ENCODE data around the gene RERE.

The RERE gene

DNA sequence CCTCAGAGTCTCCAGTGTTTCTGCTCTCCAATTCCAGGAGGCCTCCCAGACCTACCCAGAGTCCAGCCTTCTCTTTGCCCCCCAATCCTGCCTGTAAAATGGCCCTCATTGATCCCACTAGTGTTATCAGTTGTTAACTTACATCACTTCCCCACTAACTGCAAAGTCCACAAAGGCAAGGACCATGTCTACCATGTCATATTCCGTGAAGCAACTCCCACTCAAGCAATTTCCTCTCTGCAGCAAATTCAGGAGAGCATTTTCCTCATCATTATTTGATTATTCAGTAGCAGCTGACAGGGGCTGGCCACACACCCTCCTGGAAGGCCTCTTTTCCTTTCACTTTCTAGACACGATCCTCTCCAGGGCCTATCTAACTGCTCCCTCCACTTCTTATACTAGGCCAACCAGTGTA, 153.5 kb downstream of the RERE start:
- DNase-seq (ENCODE audit: low spot score), result peak; percentile 70

DNA sequence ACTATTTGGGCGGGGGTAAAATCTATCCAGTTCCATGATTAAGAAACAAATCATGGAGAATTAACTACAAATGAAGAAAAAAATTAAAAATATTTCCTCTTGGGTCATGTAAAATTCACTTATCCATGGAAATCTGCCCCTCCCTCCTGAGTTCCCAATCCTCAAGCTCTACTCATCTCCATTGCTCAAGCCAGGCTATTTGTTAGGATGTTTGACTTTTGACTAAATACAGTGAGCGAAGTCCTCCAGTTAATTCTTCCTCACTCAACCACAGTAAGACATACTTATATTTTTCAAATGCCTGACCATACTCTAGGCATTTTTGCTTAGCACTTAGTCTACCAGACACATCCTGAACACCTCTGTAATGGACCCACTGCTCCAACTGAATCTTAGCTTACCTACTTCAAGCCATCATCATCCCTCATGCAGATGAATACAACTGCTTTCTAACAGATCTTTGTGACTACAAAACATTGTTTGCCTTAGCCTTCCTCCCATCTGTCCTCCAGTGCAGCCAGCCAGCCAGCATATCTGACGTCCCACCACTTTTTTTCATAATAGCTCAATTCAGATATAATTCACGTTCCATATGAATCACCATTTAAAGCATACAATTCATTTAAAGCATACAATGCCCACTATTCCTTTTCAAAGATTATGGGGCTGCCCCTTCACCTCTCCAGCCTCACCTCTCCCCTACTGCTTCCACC, 154.2 kb downstream of the RERE start:
- no peak for DNase-seq (ENCODE audit: low spot score)

DNA sequence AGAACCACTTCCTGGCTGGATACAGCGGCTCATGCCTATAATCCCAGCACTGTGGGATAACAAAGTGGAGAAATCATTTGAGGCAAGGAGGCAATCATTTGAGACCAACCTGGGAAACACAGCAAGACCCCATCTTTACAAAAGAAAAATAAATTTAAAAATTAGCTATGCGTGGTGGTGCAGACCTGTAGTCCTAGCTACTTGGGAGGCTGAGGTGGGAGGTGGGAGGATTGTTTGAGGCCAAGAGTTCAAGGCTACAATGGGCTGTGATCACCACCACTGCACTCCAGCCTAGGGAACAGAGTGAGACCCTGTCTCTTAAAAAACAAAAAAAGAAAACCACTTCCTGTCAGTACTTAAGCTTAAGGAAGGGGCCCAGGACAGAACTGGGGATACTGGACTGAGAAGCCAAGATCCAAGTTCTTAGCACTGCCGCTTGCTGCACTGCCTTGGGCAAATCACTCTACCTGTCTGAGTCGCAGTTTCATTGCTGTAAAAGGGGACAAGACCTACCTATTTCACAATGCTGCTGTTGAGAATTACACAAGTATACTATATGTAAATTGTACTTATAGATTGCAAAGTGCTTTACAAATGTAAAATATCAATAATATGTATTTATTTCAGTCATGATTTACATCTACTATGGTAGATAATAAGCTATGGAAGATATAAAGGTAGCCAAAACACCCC, 154.9 kb downstream of the RERE start:
- DNase-seq (ENCODE audit: low spot score), result no peak

DNA sequence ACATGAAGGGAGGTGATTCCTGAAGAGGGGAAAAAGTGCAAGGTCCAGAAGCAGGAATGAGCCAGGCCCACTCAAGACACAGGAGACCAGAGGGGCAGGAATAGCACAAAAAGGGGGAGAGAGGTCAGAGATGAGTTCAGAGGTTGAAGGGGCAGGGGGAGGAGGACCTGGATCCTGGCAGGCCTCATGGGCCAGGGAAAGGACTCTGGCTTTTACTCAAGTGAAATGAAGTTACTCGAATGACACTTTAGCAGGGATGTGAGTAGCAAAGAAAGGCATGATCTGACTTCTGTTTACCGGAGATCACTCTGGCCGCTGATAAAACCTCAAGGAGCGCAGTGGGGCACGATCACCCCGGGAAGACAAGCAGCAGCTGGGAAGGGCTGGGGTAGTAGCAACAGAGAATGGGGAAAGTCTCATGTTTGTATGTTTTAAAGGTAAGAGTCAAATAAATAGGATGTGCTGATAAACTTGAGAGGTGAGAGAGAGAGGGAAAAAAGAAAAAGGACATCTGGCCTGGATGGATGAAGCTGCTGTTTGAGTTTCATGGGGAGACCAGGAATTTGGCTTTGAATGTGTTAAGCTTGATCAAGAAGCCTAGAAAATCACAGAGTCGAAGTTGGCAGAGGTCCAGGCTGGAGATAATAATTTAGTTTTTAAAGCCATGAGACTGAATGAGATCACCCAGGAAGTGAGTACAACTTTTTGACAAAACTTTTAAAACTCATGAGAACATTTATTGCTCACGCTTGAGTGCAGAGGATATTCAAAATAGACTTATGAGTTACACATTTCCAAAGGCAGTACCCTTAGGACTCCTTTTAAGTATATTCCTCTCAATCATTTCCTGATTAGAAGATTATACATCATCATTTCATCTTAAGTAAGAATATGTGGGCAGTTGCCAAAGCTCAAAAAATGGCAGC, 156.0 kb downstream of the RERE start:
- peak; percentile 97 for DNase-seq (ENCODE audit: low spot score)

DNA sequence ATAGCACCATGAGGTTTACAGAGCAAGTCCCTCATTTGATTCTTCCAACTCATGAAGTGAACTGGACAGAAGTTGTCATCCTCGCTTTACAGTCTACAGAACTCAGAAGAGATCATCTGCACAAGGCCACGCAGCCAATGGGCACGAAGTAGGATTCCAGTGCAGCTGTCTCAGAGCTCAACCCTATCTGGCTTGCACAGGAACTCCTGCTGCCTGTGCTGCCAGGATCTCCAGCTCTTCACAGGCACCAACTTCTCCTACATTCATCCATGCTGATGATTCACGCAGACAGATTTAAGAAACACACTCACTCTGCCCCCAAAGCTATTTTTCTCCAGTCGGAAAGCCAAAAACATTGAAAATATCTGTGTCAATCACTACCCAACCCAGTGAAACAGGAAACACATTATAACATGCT, 157.0 kb downstream of the RERE start:
- peak; percentile 83 for DNase-seq (ENCODE audit: low spot score)

DNA sequence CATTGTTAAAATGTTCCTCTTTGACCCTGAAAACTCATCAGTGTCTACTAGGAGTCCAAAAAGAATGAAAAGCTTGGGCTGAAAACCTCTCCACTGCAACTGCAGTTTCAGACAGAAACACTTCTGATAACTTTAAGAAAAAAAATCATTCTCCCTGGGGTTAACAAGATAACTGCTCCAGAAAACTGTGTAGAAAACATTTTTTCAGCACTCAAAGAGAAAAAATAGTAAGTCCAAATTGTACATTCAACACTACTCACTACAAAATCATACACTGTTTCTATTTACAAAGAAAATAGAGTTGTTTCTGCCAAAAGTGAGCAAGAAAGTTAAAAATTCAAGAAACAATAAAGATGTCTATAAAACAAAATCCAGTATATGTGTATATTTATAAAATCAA, 157.8 kb downstream of the RERE start:
- DNase-seq (ENCODE audit: low spot score), result no peak

DNA sequence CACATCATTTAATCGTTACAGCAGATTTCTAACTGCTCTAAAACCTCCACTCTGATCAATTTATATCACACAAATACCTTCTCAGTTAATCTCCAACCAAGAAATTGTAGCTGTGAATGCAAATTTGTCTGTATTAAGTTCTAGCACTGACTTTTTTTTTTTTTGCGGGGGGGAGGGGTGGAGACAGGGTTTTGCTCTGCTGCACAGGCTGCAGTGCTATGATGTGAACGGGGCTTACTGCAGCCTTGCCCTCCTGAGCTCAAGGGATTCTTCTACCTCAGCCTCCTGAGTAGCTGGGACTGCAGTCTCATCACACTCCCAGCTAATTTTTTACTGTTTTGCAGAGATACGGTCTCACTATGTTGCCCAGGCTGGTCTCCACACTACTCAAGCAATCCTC, 163.6 kb downstream of the RERE start:
- peak; percentile 32 for DNase-seq (ENCODE audit: low spot score)

DNA sequence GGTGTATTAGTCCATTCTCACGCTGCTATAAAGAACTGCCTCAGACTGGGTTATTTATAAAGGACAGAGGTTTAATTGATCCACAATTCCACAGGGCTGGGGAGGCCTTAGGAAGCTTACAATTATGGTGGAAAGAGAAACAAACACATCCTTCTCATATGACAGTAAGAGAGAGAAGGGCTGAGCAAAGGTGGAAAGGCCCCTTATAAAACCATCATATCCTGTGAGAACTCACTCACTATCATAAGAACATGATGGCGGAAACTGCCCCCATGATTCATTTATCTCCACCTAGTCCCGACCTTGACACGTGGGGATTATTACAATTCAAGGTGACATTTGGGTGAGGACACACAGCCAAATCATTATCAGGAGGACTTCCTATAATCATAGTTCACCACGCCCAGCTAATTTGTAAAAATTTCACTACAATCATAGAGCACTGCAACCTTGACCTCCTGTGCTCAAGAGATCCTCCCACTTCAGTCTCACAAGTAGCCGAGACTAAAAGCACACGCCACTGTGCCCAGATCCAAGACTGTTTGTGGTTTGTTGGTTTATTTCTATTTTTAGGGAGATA, 164.9 kb downstream of the RERE start:
- no peak for DNase-seq (ENCODE audit: low spot score)

DNA sequence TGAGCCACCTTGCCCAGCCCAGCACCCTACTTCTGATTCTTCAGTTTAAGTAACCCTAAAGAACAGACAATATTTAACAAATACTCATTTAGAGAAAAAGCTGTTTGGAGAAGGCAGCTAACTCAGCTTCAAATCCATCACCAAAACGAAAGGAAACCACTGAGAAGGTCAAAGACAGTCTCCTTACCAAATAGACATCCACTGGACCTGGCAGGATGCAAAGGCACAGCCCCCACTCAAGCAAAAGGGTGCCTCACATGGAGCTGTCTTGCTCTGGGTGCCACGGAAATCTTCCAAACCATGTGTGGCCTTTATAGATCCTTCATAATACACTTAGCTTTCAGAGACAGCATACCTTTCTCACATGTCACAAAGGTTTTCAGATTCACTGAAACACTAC, 165.5 kb downstream of the RERE start:
- no peak for DNase-seq (ENCODE audit: low spot score)

DNA sequence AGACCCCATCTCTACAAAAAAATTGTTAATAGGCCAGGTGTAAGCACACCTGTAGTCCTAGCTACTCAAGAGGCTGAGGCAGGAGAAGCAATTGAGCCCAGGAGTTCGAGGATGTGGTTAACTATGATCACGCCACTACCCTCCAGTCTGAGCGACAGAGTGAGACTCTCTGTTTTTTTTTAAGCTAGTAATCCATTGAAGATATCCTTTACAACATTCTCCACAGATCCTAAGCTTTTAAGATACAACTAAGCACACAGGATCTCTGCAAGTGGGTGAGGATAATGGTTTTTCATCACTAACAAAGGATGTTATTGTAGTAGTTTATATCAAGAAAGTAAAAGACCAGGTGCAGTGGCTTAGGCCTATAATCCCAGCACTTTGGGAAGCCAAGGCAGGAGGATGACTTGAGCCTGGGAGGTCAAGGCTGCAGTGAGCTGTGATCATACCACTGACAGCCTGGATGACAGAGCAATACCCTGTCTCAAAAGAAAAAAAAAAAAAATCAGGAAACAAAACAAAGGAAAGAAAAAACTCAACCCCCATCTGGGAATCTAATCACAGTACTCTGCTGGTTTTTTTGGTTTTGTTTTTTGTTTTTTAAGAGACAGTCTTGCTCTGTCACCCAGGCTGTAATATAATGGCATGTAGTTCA, 166.1 kb downstream of the RERE start:
- no peak for DNase-seq (ENCODE audit: low spot score)

DNA sequence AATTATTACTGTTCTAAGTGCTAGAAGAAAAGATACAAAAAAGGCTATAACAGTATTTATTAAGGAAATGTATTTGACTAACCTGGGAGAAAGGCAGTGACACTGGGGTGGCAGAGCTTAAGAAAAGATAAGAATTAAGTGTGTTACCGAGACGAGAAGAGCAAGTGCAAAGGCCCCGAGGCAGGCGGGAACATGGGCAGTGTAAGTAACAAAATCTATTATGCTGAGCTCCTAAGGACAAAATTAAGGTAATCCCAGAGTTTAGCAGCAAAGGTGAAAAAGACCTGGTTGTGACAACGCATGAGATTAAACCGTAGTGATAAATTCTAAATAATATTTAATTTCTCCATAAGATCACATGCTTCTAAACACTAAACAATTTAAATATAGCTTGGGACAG, 167.6 kb downstream of the RERE start:
- DNase-seq (ENCODE audit: low spot score), result no peak

DNA sequence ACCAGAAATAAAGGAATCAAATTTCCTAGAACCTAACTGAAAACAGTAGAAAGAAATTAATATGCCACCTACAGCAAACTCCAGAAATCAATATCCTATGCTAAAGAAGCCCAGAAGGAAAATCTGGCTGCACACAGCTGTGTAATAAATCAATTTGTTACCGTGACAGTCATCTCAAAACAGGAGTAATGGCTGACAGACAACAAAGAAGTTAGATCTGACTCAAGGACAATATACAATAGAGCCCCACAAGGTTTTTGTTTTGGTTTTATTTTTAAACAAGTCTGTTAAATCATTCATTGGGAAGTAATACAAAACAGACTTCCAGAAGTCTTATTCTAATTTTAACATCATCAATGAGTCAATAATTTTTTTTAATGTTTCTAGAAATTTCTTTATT, 168.4 kb downstream of the RERE start:
- DNase-seq (ENCODE audit: low spot score), result peak; percentile 59

DNA sequence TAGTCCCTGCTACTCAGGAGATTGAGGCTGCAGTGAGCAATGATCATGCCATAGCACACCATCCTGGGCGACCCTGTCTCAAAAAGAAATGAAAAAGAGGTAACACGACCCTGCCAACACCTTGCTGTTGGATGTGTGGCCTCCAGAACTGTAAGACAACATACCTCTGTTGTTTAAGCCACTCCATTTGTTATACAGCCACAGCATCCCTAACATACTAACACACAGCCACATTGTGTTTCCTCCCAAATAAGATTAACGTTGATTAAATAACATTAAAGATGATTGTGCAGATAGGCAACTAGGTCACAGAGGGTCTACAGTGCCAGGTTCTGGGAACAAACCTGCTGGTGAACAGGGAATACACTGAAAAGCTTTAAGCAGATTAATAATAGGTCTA, 170.4 kb downstream of the RERE start:
- no peak for DNase-seq (ENCODE audit: low spot score)

DNA sequence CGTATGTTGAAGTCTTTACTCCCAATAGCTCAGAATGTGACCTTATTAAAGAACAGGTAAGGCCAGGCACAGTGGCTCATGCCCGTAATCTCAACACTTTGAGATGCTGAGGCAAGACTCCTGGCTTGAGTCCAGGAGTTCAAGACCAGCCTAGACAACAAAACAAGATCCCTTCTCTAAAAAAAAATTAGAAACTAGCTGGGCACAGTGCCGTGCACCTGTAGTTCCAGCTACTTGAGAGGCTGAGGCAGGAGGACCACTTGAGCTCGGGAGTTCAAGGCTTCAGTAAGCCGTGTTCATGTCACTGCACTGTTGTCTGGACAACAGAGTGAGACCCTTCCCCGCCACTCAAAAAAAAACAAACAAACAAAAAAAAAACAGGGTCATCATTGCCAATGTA, 171.3 kb downstream of the RERE start:
- no peak for DNase-seq (ENCODE audit: low spot score)

DNA sequence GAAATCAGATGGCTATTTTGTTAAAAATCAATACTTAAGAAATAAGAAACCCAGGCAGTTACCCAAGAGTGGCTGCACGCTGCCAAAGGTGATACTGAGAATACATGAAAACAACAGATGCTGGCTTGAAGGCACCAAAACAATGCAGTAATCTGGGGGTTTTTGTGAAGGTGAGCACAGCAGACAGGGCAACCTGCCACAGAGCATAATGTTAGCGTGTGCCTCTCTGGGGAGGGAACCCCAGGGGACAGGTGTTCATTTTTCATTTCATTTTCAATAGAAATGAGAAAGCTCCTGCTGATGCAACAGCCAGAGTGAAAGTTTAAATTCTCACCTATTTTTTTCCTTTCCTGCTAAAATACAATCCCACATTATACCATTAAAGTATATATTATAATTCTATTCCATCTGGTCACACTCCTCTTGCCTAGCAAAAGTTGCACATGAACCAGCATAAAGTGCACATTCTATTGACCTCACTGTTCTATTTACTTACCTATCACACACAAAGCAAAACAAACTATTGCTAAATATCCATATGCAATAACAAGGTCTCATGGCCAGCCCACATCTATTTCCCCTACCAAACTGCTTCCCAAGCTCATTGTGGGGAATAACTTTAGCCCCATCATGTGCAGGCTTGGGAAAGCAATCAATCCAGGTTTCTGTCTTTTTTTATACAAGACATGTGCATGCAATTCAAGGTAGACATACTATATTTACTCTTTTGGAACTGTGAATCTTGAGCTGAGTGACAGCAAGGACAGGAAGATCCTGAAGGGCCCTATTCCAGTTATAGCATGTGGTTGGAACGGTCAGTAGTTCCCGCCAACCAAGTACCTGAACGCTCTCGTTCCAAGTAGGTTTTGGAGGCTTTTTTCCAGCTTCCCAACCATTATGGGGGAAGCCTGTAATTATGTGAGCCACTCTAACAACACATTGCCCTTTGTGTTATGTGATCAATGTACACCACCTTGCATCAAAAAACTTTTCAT, 173.6 kb downstream of the RERE start:
- DNase-seq (ENCODE audit: low spot score), result no peak

DNA sequence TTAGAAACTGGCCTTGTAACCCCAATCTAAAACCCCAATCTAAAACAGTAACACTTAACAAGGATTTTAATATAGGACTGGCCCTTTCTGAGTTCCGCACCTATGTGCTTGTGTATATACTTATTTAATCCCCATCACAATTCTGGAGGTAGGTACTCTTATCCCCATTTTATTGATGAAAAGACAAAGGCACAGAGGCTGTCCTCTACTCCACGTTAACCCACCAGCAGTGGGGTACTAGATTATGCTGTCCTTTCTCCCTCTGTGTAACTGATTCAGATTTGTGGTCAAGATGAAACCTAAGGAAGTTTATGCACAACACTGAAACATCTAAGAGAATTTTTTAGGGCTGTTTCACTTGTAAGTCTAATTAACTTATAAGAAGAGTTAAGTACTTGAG, 175.3 kb downstream of the RERE start:
- DNase-seq (ENCODE audit: low spot score), result no peak

DNA sequence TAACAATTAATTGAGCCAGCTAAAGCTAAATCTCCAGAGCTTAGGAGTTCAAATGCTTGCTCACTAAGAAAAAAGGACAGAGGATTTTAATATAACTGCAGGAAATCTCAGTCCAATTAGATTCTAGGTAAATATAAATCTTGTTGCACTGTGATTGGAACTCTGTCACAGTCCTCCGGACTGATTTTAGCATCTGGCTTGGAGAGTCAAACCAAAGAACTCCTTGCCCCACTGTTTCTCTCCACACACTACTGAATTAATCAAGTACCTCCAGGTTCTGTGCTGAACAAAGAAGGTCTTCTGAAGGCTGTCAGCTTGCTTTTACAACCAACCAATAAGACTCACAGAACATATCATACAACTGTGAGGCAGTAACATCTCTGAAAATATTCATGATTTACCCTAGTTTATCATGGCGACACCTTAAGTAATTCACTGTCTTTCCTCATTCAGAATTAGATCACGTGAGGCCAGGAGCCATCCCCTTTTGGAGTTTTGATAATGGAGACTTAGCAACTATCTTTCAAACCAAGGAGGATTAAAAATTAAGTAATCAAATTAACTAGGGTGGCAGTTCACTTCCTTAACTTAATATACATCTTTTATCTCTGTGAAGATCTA, 176.0 kb downstream of the RERE start:
- DNase-seq (ENCODE audit: low spot score), result no peak

DNA sequence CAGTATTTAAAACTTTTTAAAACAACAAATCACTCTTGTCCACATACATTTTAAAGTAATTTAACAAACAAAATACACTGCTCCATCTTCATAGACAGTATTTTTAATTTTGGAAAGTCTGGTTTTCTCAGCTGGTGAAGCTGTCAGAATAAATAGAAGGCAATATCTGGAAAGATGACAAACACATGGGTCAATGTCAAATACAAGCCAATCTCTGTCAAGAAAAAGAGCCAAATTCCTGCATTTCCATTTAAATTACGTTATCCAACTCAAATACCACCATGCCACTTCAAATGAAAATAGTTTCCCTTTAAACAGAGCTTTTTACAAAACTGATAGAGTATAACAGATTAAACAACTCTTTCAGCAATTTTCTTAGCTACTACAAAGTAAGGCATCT, 176.5 kb downstream of the RERE start:
- DNase-seq (ENCODE audit: low spot score), result no peak

DNA sequence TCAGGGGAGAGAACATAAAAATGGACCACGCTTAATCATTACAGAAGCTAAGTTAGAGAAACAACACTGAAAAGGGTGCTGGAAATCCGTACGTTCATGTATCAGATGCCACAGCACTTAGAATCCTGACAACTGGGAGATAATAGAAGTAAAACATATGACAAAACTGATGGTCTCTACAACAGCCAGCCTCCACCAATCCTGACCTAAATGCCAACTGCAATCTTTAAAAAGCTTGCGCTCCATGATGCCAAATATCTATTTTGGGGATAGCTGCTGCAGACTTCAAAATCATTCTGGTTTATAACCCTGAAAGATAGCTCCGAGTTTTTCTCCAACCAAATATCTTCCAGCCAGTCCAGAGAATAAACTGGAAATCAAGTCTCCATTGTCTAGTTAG, 178.3 kb downstream of the RERE start:
- DNase-seq (ENCODE audit: low spot score), result no peak

All from kidney tubule cell (primary cell).